GM12878 (cell line): ENCODE data around the gene KCNMB2. TPM values are rescaled to one million over a fixed set of nuclear protein-coding genes. Genes with fewer than 3 reads are reported as not detected.

Source experiments
- ATAC-seq: fragments of 200-7000 bp; cut with Tn5 transposase; 3 replicates; pipeline ENCODE4 v1.9.1; 2020; ENCODE audit warnings: mild to moderate bottlenecking, moderate library complexity
- BruUV-seq: library from RNA; stranded (reverse); fragments of 400-500 nt; replicated peaks from 2 replicates; lab custom pipeline; 2021; lab: Mats Ljungman, UMichigan
- CTCF ChIA-PET: fragments of 300-600 bp; sonication (Branson Sonifier 250); formaldehyde crosslinking; extraction: SDS; loops from one replicate; lab custom pipeline; 2021; ENCODE audit warnings: inconsistent platforms; lab: Yijun Ruan, JAX
- POLR2A ChIA-PET: fragments of 350-600 bp; formaldehyde crosslinking; extraction: SDS; loops from one replicate; lab custom pipeline; 2021; ENCODE audit warnings: inconsistent platforms; lab: Charles Lee
- RAD21 ChIA-PET: fragments of 300-600 bp; sonication (Branson Sonifier 250); formaldehyde crosslinking; loops from one replicate; lab custom pipeline; 2023; ENCODE audit warnings: antibody characterized with exemption; ENCODE audit not compliant: unreplicated experiment; lab: Charles Lee
- SMC1A ChIA-PET: fragments of 300-600 bp; sonication (Branson Sonifier 250); formaldehyde crosslinking; loops from one replicate; lab custom pipeline; 2023; ENCODE audit not compliant: unreplicated experiment, uncharacterized antibody; lab: Charles Lee
- DNase-seq: peaks from one replicate; pipeline ENCODE4 v3.0.0-alpha.2; 2011; ENCODE audit warnings: low read depth, low spot score
- FAIRE-seq: peaks from 3 replicates; lab custom pipeline; 2011; peaks lifted over from hg19 to GRCh38; lab: Jason Lieb, UNC
- H2AFZ ChIP-seq: 2 replicates; pipeline ENCODE4 v1.6.0; 2011; ENCODE audit warnings: low read depth, low read length, control low read depth; ENCODE audit not compliant: control insufficient read depth
- H3K27ac ChIP-seq: 2 replicates; pipeline ENCODE4 v1.5.1; 2011; ENCODE audit warnings: control low read depth; ENCODE audit not compliant: control insufficient read depth, insufficient read depth
- H3K27me3 ChIP-seq, 2 experiments: replicated peaks in 1 of 2; 2 replicates each; pipeline versions ENCODE4 v1.6.0 to v1.6.1; 2011; ENCODE audit warnings: low read length in 1 of 2; ENCODE audit not compliant: control insufficient read depth in 2 of 2, insufficient read depth in 2 of 2
- H3K36me3 ChIP-seq, 2 experiments: 2 replicates each; pipeline ENCODE4 v1.5.1; 2011; ENCODE audit warnings: low read length in 1 of 2; ENCODE audit not compliant: control insufficient read depth in 2 of 2, insufficient read depth in 2 of 2
- H3K4me1 ChIP-seq: 2 replicates; pipeline ENCODE4 v1.6.1; 2011; ENCODE audit warnings: mild to moderate bottlenecking, low read length, moderate library complexity, mixed read lengths; ENCODE audit not compliant: control insufficient read depth, insufficient read depth
- H3K4me2 ChIP-seq: 2 replicates; pipeline ENCODE4 v1.6.0; 2011; ENCODE audit warnings: control low read depth; ENCODE audit not compliant: control insufficient read depth, insufficient read depth
- H3K4me3 ChIP-seq: fragments of 200-600 bp; sonication (generic); 2 replicates; pipeline ENCODE4 v1.5.1; 2016
- H3K79me2 ChIP-seq: 2 replicates; pipeline ENCODE4 v1.6.0; 2011; ENCODE audit warnings: low read length; ENCODE audit not compliant: control insufficient read depth, insufficient read depth
- H3K9ac ChIP-seq: 2 replicates; pipeline ENCODE4 v1.8.0; 2011; ENCODE audit warnings: low read length, control low read depth, mixed read lengths; ENCODE audit not compliant: control insufficient read depth, insufficient read depth
- H3K9me3 ChIP-seq: replicated peaks from 3 replicates; pipeline ENCODE4 v1.5.1; 2011; ENCODE audit warnings: mild to moderate bottlenecking, low read length; ENCODE audit not compliant: control insufficient read depth, insufficient read depth
- H4K20me1 ChIP-seq: 2 replicates; pipeline ENCODE4 v1.6.0; 2011; ENCODE audit not compliant: control insufficient read depth, insufficient read depth
- CEBPB ChIP-seq, 2 experiments: fragments of 150-350 bp in 1 of 2; IDR thresholded peaks; 2 replicates each; pipeline ENCODE4 v1.6.1; 2012 to 2014; ENCODE audit warnings: low read depth in 2 of 2, low read length in 2 of 2, borderline replicate concordance in 1 of 2, inconsistent platforms in 1 of 2
- MAX ChIP-seq: IDR thresholded peaks from 2 replicates; pipeline ENCODE4 v1.6.1; 2012; ENCODE audit warnings: low read depth, low read length, improper control_type of control experiment
- MEF2A ChIP-seq: IDR thresholded peaks from 2 replicates; pipeline ENCODE4 v1.6.1; 2011; ENCODE audit warnings: low read depth, mild to moderate bottlenecking, low read length, moderate library complexity; ENCODE audit not compliant: insufficient read depth
- SMAD1 ChIP-seq: fragments of 450-650 bp; IDR thresholded peaks from 2 replicates; pipeline ENCODE4 v1.6.1; 2018; ENCODE audit warnings: mild to moderate bottlenecking, low read depth; ENCODE audit not compliant: partially characterized antibody
- SPI1 ChIP-seq: IDR thresholded peaks from 2 replicates; pipeline ENCODE4 v1.6.1; 2011; ENCODE audit warnings: low read depth, mild to moderate bottlenecking, low read length, moderate library complexity, borderline replicate concordance; ENCODE audit not compliant: insufficient read depth
- WGBS: methylation state at CpG from one replicate; pipeline ENCODE4 v1.1.6; 2016; ENCODE audit warnings: low lambda C conversion rate; ENCODE audit not compliant: insufficient replicate concordance, insufficient coverage; ENCODE audit errors: missing lambda C conversion rate; 5-methylcytosine and 5-hydroxymethylcytosine counted together
- in situ Hi-C: fragments of 300-500 bp; cut with MboI; formaldehyde crosslinking; loops from 9 replicates; pipeline ENCODE4 v1.14.3; 2018; ENCODE audit warnings: mixed read lengths
- intact Hi-C: fragments of 100-400 bp; cut with micrococcal nuclease; formaldehyde crosslinking; loops from one replicate; pipeline ENCODE4 v1.14.2; 2022; ENCODE audit not compliant: unreplicated experiment
- polyA plus RNA-seq, 11 experiments: library from polyadenylated mRNA; depleted of rRNA in 4 of 11; unstranded in 6 of 11; stranded (reverse) in 5 of 11; fragments of >200 nt; fragmentation: Nextera tagmentation in 4 of 11; fragmentation: Illumina TruSeq in 1 of 11; extraction: Ambion mirVana in 4 of 11; extraction: Trizol in 1 of 11; gene quantifications; 1 replicate in 1 of 11; 2 replicates in 10 of 11; pipeline versions ENCODE4 v1.2.1 to v1.2.3, GENCODE V29; 2011 to 2016; ENCODE audit warnings: inconsistent platforms in 2 of 11, missing spikeins in 2 of 11, low read depth in 1 of 11
- total RNA-seq, 4 experiments: library from RNA; depleted of rRNA in 3 of 4; stranded (reverse); fragments of >200 nt in 3 of 4; fragmentation: Illumina TruSeq in 1 of 4; extraction: Trizol in 1 of 4; gene quantifications; 2 replicates each; pipeline versions ENCODE4 v1.2.1 to v1.2.3, GENCODE V29; 2013 to 2021

KCNMB2 gene
- total and polyA plus RNA-seq, 10 of the 15 experiments (the other 5 are each of a cell fraction or from before 2014, with no cell fraction given): 0.22 to 18.8 (median 11.0) TPM

- Histone ChIP-seq H3K36me3 (peaks cover 0 to 3% of the 10 kb centered on the region in 2 experiments; a peak in 1 of 4 replicates), H3K27me3 (no peaks in the 10 kb centered on the region), H3K9me3 (no peaks in the 10 kb centered on the region; the same call in 1 of the 3 replicates), H3K4me2 (no peak overlapping the region), H3K4me3 (no peak overlapping the region), H3K79me2 (peaks cover 20% of the 10 kb centered on the region), H2AFZ (no peak overlapping the region), H3K9ac (no peak overlapping the region), H3K27ac (no peak overlapping the region), H4K20me1 (no peaks in the 10 kb centered on the region), H3K4me1 (peaks cover 5% of the 10 kb centered on the region)
- WGBS: 73% methylated on average over 4 of the region's 4 CpGs
- ChIA-PET SMC1A (interaction anchor here (0.7 to 1.3 kb wide), 6 partner anchors 10 to 96 kb away, joined by 3 to 7 read pairs (median 3); no protein-coding TSS in a partner anchor), RAD21 (interaction anchor here (0.9 to 1.4 kb wide), 2 partner anchors 15 to 63 kb away, joined by 3 read pairs; no protein-coding TSS in a partner anchor), CTCF (no interaction called here), POLR2A (no interaction called here)
- no TSS peak for BruUV-seq
- intact Hi-C loops (no loop called here), in situ Hi-C loops (no loop called here)
- peak; percentile 33; the same call in 1 of the 3 replicates for ATAC-seq
- FAIRE-seq: no peak
- no peak for DNase-seq
- TF ChIP-seq SPI1 (no peak), MEF2A (0 out of 2 replicates have a peak, but pooled peaks have one; percentile 52), SMAD1 (no peak), MAX (no peak), CEBPB (IDR thresholded peaks at IDR 0.05; ENCODE audit: borderline replicate concordance in 1 of 2, low read depth in 2 of 2, low read length in 2 of 2) (peak; percentile 52 to 94; a peak in 2 of 4 replicates)
Measured at GRCh38 chr3:178561239-178561638, 25.0 kb downstream of the KCNMB2 start.
